HFFc6 (cell line): ENCODE results near the gene PTCH1. TPM values are rescaled to one million over a fixed set of nuclear protein-coding genes. Genes with fewer than 3 reads are reported as not detected.

Source experiments
- DNase-seq: peaks from one replicate; pipeline ENCODE4 v3.0.0-alpha.2; 2018
- H3K27ac Mint-ChIP-seq: 2 replicates; pipeline ENCODE4 v1.8.0; 2020; ENCODE audit warnings: mild to moderate bottlenecking, mixed read lengths
- H3K27me3 Mint-ChIP-seq: 2 replicates; pipeline ENCODE4 v1.8.0; 2021; ENCODE audit warnings: mild to moderate bottlenecking, moderate library complexity, mixed read lengths; ENCODE audit not compliant: insufficient read depth
- H3K36me3 Mint-ChIP-seq: 2 replicates; pipeline ENCODE4 v1.8.0; 2021; ENCODE audit warnings: low read depth, mixed read lengths
- H3K4me1 Mint-ChIP-seq: 2 replicates; pipeline ENCODE4 v1.8.0; 2020; ENCODE audit warnings: low read depth, mixed read lengths
- H3K4me3 Mint-ChIP-seq: 2 replicates; pipeline ENCODE4 v1.8.0; 2020; ENCODE audit warnings: mild to moderate bottlenecking, moderate library complexity, mixed read lengths
- H3K9me3 Mint-ChIP-seq: 2 replicates; pipeline ENCODE4 v1.8.0; 2020; ENCODE audit warnings: mild to moderate bottlenecking, mixed read lengths
- CTCF ChIP-seq: fragments of 200-600 bp; sonication (generic); IDR thresholded peaks from 2 replicates; pipeline ENCODE4 v1.5.0; 2021; ENCODE audit warnings: antibody characterized with exemption, mild to moderate bottlenecking
- total RNA-seq, 6 experiments: library from RNA; stranded (reverse); fragmentation: NEBNext Ultra II Directional; extraction: Animal tissue kit (Norgen Biotek cat#: 25700); gene quantifications; 2 replicates in 1 of 6; 3 replicates in 5 of 6; pipeline ENCODE4 v1.2.3, GENCODE V29; 2021

The PTCH1 gene
- total RNA-seq, 6 experiments from 2014 or later = 6.6 to 9.3 (median 7.0) TPM

- Mint-ChIP-seq H3K27me3 (no peaks in the 10 kb centered on the region), H3K36me3 (no peaks in the 10 kb centered on the region), H3K27ac (no peak overlapping the region), H3K9me3 (peaks cover 6% of the 10 kb centered on the region; the same call in 1 of the 2 replicates), H3K4me1 (no peaks in the 10 kb centered on the region), H3K4me3 (peak overlapping the region; percentile 51; the same call in 1 of the 2 replicates)
- DNase-seq = no peak
- TF ChIP-seq CTCF = no peak
Observed at GRCh38 chr9:95437559-95437958, 79.2 kb downstream of the PTCH1 start.

GRCh38 chr9:95436416-95436815, 80.4 kb downstream of the PTCH1 start:
- TF ChIP-seq CTCF = no peak
- Mint-ChIP-seq H3K4me1 (no peaks in the 10 kb centered on the region), H3K9me3 (peaks cover 6% of the 10 kb centered on the region; the same call in 1 of the 2 replicates), H3K27ac (no peak overlapping the region), H3K4me3 (no peak overlapping the region), H3K36me3 (no peaks in the 10 kb centered on the region), H3K27me3 (no peaks in the 10 kb centered on the region; the same call in 1 of the 2 replicates)
- DNase-seq = no peak

GRCh38 chr9:95435074-95435728, 81.6 kb downstream of the PTCH1 start:
- Mint-ChIP-seq H3K9me3 (peaks cover 9% of the 10 kb centered on the region), H3K36me3 (no peaks in the 10 kb centered on the region), H3K4me1 (no peaks in the 10 kb centered on the region), H3K4me3 (no peak overlapping the region), H3K27me3 (no peaks in the 10 kb centered on the region; the same call in 1 of the 2 replicates), H3K27ac (no peak overlapping the region)
- no peak for DNase-seq
- no peak for TF ChIP-seq CTCF

- Mint-ChIP-seq H3K9me3 (peaks cover 16% of the 10 kb centered on the region), H3K27ac (no peak overlapping the region), H3K4me1 (no peaks in the 10 kb centered on the region), H3K36me3 (0 out of 2 replicates have a peak, but pooled peaks cover 4% of the 10 kb centered on the region), H3K27me3 (no peaks in the 10 kb centered on the region; the same call in 1 of the 2 replicates), H3K4me3 (no peak overlapping the region)
- no peak for DNase-seq
- no peak for TF ChIP-seq CTCF
Observed at GRCh38 chr9:95434116-95435073, 82.4 kb downstream of the PTCH1 start.

- H3K27ac Mint-ChIP-seq = no peak overlapping the region
- 0 out of 2 replicates have a peak, but pooled peaks cover 4% of the 10 kb centered on the region for H3K36me3 Mint-ChIP-seq
- no peak overlapping the region for H3K4me3 Mint-ChIP-seq
- H3K9me3 Mint-ChIP-seq = peaks cover 16% of the 10 kb centered on the region
- no peaks in the 10 kb centered on the region; the same call in 1 of the 2 replicates for H3K27me3 Mint-ChIP-seq
- DNase-seq = no peak
- no peak for TF ChIP-seq CTCF
- H3K4me1 Mint-ChIP-seq = no peaks in the 10 kb centered on the region
Observed at GRCh38 chr9:95433096-95433819, 83.5 kb downstream of the PTCH1 start.
